HG03064 (cell line): Measurements from ENCODE around the gene MGAT4A.
A peak's percentile ranks its signal among the peaks of the same experiment; 100 is the strongest.

Experiments used
- ATAC-seq: cut with Tn5 transposase; IDR thresholded peaks from one replicate; pipeline ENCODE4 v1.9.1; 2021; ENCODE audit warnings: low read depth; ENCODE audit not compliant: unreplicated experiment

The MGAT4A gene

DNA sequence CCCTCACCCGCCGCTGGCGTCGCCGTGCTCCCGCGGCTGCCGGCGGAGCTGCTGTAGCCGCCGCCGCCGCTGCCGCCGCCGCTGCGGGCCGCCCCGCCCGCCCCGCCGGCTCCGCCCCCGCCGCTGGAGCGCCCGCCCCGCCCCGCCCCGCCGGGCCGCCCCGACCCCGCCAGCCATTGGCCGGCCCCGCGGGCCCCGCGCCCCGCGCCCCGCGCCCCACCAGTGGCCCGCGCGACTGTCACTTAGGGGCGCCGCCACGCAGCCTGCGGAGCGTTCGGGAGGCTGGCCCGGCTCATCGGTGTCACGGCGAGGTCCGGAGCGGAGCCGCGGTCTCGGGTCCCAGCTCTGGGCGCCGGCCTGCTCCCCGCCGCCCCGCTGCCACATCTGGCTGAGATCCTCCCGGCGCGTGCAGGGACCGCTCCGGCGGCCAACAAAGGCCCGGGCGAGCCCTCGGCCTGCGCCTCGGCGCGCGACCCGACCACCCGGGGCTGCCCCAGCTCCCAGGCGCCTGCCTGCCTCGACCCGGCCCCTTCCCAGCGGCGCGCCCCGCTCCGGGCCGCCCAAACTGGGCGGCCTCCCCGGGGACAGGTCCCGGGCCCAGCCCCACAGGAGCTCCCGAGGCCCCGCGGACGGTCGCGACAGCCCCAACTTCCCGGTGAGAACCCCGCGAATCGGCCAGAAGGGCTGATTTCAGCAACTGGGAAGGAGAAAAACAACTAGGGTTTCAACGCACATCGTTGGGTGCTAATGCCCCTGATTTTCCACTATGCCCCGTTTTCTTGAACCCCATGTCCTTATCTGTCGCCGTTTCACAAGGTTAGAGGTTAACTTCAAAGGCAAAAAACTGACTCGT is at the start of gene MGAT4A:
TSS of gene MGAT4A (minus strand) at position 92 of the 853 bp plus-strand sequence. CDS start 4,800 bp downstream, outside the sequence.
- peak; percentile 65 for ATAC-seq

DNA sequence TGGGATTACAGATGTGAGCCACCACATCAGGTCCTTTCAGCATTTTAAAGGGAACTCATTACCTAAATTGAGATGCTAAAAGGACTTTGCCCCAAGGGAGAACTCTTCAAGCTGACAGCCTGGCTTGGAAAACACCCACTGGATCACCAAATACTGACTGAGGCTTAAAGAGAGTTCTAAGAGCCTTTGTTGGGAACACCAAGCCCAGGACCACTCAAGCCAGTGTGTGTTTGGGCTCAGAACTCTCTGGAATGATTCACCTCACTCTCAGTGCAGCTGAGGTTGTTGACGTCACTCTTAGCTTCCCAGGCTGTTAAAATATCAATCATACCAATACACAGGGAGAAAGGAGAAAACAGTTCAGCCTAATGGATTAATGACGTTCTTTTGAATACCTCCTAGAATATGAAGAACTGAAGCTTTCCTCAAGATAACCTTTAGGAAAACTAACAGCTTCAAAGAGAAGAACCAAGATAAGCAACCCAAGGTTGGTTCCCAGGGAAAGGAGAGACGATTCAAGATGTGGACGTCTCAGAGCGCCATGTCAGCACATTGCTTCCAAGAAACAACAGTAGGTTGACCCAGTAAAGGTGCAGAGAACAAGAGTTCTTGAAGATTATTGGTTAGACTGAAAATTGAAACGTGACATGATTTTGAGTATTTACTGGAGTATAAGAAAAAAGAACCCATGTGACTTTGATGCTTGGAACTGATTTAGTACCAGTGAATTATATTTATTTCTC is 48.0 kb upstream of the MGAT4A start:
- no peak for ATAC-seq

DNA sequence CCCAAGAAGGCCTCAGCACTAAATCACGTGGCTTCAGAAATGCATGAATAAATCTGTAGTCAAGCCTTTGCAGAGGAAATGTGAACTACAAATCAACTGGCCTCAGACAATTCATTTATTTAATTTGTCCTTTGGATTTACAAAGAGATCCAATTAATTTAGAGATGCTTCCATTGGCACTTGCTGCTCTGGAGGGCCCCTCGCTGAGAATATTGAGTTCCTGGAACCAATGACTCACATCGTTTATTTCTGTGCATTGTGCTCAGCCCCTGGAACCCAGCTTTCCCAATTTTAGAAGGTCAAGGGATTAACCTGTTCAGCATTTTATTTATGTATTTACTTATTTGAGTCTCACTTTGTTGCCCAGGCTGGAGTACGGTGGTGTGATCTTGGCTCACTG is 47.2 kb upstream of the MGAT4A start:
- ATAC-seq = no peak

DNA sequence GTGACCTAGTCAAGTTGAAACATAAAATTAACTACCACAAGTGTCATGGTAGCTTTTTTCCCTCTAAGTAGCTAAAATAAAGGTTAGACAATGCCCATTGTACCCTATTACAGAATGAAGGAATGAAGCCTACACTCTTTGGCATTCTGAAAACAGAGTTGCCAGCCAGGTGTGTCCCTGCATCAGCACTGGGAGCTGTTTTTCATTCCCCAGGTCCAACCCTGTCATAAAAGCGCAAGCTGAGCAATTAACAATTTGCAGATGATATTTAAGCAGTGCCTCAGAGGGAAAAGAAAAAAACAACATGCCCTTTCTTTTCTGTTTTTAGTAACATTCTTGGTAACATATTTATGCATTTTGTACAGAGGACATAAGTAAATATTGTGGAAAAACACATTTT is 46.8 kb upstream of the MGAT4A start:
- no peak for ATAC-seq

DNA sequence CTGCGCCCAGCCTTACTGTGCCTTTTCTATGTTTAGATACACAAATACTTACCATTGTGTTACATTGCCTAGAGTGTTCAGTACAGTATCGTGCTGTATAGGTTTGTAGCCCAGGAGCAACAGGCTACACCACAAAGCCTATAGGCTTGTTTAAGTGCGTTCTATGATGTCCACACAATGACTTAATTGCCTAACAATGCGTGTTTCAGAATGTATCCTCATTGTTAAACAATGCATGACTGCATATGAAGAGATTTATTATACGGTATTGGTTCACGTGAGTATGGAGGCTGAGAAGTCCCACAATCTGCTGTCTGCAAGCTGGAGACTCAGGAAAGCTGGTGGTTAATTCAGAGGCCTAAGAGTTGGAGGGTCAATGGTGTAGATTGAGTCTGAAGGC is 46.1 kb upstream of the MGAT4A start:
- no peak for ATAC-seq

DNA sequence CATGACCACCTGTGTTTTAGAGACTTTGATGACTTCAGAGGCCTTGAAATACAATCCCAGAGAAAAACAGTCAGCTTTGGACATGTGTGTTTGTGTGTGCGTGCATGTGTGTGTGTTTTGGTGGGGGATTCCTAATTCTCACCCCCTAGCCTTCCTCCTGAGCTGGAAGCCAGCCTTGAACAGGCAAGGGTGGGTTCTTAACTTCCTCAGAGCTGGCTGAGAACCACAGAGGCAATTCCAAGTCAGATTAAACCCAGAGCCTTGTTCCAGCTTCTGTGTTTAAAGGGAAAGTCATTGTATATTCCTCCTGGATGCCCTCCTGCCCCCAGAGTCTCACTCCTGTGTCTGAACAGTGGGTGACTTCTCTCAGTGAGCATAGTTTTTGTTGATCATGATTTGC is 45.2 kb upstream of the MGAT4A start:
- no peak for ATAC-seq

DNA sequence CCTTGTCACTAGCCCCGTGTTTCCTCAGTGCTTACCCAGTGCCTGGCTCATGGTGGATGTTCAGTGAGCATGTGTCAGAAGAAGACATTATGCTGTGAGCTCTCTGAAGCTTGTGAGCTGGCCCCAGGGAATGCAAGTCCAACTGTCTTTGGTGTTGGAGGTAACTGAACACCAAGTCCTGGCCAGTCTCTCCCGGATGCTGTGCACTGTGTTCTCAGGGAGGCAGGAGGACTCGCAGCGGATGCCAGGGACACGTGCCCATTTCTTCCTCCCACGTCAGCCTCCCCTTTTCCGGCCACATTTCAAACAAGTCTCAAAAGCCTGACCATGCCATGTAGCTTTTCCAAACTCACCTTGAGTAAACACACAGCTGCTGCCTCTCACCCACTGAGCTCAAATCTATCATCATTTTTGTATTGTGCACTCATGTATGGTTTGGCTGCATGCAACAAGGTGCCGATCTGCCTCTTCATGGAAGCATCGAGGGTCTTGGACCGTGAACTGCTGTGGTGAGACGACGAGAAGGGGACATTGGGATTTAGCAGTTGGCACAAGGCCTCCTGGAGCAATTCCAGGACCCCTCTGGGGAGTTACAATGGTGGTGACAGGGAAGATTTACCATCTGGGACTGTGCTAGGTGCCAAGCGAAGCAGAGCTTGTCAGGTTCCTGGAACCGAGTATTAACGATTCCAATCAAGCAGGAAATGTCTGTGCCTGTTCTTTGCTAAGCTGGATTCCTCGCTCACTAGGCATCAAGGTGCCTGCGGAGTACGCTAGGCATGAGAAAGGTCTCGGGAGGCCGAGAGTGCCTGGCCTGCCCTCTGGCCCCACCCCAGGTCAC is 44.4 kb upstream of the MGAT4A start:
- no peak for ATAC-seq

DNA sequence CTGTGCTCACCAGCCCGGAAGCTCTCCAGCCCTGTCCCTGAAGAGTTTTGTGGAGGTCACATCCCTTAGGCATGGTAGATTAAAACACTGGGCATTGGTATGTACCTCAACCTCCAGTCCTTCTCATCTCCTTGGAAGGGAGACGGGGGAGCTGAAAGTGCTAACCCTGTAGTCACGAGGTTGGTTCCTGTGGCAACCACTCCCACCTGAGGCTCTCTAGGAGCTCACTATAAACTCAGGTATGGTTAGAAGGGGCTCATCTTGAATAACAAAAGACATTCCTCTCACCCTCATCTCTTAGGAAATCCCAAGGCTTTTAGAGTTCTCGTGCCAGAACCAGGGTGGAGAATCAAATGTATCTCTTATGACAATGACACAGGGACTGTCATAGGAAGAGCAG is 43.0 kb upstream of the MGAT4A start:
- no peak for ATAC-seq

DNA sequence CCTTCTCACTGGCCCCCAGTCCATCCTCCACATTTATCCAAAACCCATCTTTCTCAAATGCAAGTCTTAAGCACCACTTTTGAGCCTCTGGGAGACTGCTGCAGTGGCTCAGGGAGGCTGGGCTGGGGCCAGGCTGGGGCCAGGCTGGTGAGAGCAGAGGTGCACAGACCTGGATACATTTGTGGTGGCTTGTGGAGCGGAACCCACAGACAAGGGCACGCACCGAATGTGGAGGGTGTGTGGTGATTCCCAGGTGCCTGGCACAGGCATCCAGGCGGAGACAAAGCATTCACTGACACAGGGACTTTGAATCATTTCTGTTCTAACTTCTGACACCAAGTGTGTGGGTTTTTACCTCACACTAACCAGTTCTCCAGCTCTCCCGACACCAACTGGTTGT is 42.2 kb upstream of the MGAT4A start:
- ATAC-seq = no peak

DNA sequence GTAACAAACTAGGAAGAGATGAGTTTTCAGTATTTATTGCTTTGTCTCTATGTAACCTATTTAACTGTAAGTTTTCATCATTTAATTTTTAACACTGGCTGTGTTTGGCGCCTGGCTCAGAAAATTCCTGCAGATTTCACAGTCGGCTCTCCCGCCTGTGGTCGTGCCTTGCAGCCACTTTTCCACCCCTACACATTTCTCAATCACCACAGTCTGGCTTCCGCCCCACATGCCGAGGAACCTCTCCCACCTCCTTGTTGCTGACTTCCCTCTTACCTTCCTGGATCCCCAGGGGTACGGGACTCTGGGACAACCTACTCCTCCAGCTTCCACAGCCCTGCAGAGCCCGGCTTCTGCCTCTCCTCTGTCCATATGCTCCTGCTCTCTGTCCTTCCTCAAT is 41.6 kb upstream of the MGAT4A start:
- no peak for ATAC-seq

DNA sequence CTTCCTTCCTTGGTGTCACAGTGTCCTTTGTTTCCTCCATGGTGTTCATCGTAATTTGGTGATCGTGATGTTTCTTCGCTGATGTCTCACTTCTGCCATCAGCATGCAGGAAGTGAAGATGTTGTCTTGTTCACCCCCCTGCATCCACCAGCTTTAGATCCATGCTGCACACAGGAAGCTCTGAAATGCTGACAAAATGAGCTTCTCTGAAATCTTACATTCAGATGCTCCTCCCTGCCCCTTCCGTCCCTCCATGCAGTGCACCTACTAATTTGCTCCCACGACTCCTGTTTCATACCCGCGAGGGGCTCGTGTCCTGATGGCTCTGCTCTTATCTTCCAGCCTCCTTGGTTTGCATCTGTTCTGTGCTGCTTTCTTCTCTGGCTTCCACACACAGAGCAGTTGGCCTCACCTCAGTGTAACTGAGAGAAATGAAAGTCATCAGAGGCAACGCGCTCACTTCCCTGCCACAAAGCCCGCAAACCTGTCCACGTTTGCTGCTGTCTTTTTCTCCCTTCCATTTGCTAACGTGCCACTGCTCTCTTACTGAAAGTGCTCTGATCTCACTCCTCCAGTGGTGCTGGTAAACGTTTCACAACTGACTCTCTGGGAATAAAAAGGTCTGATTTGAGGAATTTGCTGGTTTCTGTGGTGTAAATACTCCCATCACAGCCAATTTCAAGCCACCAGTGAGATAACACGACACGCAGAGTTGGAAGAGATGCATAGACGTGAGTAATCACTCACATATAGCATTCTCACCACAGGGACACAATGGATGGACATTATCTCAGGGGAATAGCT is 41.0 kb upstream of the MGAT4A start:
- no peak for ATAC-seq

DNA sequence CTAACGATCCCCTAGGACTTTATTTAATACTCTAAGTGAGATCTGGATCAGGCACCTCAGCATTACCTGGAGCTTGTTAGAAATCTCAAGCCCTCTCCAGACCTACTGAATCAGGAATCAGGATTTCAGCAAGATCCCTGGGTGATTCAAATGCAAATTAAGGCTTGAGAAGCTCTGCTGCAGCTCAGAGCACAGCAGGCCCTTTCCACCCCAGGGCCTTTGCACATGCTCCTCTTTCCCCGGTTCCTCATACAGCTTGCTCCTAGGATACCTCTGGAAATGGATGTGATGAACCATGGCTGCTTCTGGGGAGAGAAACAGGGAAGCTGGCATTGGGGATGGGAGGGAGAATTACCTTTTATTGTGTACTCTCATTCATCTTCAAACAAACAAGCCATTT is 40.3 kb upstream of the MGAT4A start:
- ATAC-seq = no peak

DNA sequence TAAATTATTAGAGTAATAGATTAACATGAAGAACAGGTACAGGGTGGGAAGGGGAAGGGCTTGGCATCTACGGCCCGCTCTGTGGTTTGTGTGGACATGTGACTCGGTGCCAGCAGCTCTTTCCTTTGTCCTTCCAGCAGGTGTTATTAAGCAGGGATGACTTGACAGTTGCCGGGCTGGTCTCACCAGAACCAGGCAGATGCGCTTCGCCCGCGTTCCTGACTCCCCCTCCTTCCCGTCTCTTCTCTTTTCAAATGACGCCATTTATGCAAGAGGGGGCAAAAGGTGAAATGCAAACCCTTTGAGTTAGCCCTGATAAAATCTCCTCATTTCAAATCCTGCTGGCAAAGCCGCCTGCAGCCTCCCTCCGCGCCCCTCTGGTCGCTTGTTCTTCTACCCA is 38.9 kb upstream of the MGAT4A start:
- no peak for ATAC-seq

DNA sequence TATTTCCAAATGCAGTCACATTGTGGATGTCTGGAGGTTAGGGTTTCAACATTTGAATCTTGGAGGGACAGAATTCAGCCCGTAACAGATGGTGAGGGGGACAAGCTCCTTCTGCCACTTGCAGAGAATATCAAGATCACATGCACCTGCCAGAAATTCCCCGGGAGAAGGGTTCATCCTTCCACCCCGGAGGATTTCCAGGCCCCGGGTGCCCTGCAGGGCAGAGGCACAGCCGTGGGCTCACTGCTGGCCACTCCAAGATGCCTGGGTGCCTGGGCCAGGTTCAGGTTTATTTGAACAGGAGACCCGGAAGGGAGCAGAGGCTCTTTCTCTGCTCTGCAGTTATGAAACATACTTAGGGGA is 38.2 kb upstream of the MGAT4A start:
- no peak for ATAC-seq

DNA sequence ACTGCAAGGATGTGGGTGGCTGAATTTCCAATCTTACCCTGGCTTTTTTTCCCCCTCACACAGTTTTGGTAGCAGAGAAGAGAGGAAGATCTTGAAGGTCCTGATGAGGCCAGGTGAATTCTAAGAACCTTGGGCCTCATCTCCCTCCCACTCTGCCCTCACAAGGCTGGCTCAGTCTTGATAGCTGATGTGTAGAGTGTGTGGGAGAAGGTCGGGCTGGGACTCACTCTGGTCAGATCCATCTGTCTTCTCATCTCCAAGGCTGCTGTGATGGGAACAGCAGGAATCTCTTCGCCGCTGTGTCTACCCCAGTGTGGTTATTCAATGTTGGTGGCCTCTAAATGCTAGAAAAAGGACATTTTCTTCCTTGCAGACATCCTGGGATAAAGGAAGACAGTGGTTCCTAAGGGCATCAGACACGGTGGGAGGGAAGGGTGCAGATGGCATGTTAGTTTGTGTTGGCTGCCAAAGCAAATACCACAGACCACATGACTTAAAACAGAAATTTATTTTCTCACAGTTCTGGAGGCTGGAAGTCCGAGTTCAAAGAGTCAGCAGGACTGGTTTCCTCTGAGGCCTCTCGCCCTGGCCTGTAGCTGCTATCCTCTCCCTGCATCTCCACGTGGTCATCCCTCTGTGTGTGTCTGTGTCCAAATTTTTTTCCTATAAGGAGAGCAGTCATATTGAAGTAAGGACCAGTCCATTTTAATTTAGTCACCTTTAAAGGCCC is 37.6 kb upstream of the MGAT4A start:
- ATAC-seq = no peak

DNA sequence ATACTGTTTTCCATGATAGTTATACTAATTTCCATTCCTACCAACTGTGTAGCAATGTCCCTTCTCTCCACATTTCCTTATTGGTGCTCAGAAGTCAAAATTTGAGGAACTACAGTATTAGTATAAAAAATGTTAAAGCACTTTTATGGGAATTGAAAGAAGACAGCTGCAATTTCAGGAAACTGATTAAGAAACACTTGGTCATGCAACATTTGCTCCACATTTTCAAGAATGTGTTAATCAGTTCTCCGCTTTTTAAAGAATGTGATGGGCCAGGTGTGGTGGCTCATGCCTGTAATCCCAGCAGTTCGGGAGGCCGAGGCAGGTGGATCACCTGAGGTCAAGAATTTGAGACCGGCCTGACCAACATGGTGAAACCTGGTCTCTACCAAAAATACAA is 33.6 kb upstream of the MGAT4A start:
- no peak for ATAC-seq

DNA sequence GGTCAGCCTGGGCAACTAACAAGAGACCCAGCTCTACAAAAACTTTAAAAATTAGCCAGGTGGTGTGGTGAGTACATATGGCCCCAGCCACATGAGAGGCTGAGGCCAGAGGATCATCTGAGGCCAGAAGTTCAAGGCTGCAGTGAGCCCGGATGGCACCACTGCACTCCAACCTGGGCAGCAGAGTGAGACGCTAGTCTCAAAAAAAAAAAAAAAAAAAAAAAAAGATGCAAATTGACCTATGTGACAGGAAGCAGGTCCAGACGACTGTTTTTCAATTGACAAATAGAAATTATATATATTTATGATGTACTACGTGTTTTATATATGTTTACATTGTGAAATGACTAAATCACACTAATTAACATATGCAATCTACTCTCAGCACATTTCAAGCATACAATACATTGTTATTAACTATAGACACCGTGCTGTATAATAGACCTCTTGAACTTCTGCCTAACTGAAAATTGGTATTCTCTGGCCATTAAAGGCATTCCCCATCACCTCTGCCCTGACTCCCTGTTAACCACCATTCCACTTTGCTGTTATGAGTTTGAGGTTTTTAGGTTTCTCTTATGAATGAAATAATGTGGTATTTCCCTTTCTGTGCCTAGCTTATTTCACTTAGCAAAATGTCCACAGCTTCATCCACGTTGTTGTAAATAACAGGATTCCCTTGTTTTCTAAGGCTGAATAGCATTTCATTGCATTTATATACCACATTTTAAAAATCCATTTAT is 32.4 kb upstream of the MGAT4A start:
- ATAC-seq = no peak

DNA sequence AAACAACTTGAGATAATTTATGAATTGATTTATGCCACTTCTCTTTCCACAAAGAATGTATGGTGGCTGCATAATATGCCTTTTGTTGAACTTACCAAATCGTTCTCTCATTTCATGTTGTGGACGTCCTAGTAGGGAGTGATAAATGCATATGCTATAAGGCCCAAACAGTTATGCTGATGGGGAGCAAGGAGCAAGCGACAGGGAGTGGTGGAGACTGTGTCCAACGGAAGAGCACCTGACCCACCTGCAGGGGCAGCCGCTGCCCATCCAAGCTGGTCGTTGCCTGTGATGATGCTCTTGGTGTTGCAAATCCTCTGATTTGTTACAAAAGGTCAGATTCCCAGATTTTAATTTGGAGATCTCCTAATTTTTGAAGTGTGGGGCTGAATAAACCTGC is 31.0 kb upstream of the MGAT4A start:
- no peak for ATAC-seq

DNA sequence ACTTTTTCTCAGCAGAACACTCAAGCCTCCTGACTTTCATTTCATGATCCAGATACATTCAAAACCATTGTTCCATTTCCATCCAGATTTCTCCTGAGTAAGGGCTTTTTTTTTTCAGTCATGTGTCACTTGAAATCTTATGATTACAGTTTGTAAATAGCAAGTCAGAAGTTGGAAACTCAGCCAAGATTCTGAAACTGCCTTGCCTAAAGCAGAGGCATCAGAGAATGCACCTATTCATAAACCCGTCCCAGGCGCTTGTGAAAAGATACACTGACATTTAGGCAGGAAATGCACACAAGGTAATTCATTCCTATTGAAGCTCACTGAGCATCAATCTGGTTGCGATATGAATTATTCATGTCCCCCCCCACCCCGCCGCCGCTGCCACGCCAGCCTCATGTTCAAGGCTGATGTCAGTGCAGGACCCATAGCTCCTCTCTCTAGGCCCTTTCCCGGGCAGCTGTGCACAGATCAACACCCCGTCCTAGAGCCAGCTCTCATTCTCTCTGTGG is 30.4 kb upstream of the MGAT4A start:
- no peak for ATAC-seq
